Natural killer cell (primary cell): ENCODE measurements around the gene GNS. TPM values are rescaled to one million over a fixed set of nuclear protein-coding genes. Genes with fewer than 3 reads are reported as not detected.

Experiments used
- ATAC-seq, 3 donors: fragments of 150-1000 bp in 2 of 3; fragments of 200-7000 bp in 1 of 3; cut with Tn5 transposase; 1 replicate in 1 of 3; 2 replicates in 2 of 3; pipeline ENCODE4 v1.10.0; 2021; ENCODE audit warnings: mild to moderate bottlenecking in 2 of 3, moderate library complexity in 2 of 3
- DNase-seq, 2 donors: peaks; one replicate each; pipeline versions ENCODE4 v3.0.0 to v3.0.0-alpha.2; 2013 to 2021; ENCODE audit warnings: mixed read lengths in 1 of 2
- H3K27ac ChIP-seq: one replicate; pipeline ENCODE4 v1.5.1; 2013; ENCODE audit warnings: mild to moderate bottlenecking, low read length
- H3K27me3 ChIP-seq: one replicate; pipeline ENCODE4 v1.6.1; 2013; ENCODE audit warnings: low read length; ENCODE audit not compliant: control insufficient read depth, insufficient read depth
- H3K36me3 ChIP-seq: one replicate; pipeline ENCODE4 v1.6.1; 2013; ENCODE audit warnings: low read length; ENCODE audit not compliant: control insufficient read depth, insufficient read depth
- H3K4me1 ChIP-seq: one replicate; pipeline ENCODE4 v1.6.1; 2013; ENCODE audit warnings: low read length; ENCODE audit not compliant: control insufficient read depth, insufficient read depth
- H3K4me3 ChIP-seq: one replicate; pipeline ENCODE4 v1.5.1; 2013; ENCODE audit warnings: low read length
- H3K9me3 ChIP-seq: one replicate; pipeline ENCODE4 v1.6.1; 2013; ENCODE audit warnings: low read length; ENCODE audit not compliant: control insufficient read depth, insufficient read depth
- H3K27ac Mint-ChIP-seq, 2 donors: one replicate each; pipeline ENCODE4 v1.8.0; 2022; ENCODE audit warnings: mild to moderate bottlenecking in 2 of 2, mixed read lengths in 2 of 2, moderate library complexity in 1 of 2
- H3K27me3 Mint-ChIP-seq, 2 donors: one replicate each; pipeline ENCODE4 v1.8.0; 2022; ENCODE audit warnings: low read depth in 2 of 2, mixed read lengths in 2 of 2
- H3K36me3 Mint-ChIP-seq: one replicate; pipeline ENCODE4 v1.8.0; 2022; ENCODE audit warnings: mixed read lengths
- H3K4me1 Mint-ChIP-seq, 2 donors: one replicate each; pipeline ENCODE4 v1.8.0; 2022; ENCODE audit warnings: mixed read lengths in 2 of 2
- H3K4me3 Mint-ChIP-seq: one replicate; pipeline ENCODE4 v1.8.0; 2022; ENCODE audit warnings: mild to moderate bottlenecking, moderate library complexity, mixed read lengths
- H3K9me3 Mint-ChIP-seq, 2 donors: one replicate each; pipeline ENCODE4 v1.8.0; 2022; ENCODE audit warnings: mixed read lengths in 2 of 2
- CTCF ChIP-seq: fragments of 200-600 bp; IDR thresholded peaks from one replicate; pipeline ENCODE4 v1.8.0; 2022; ENCODE audit warnings: antibody characterized with exemption
- WGBS: methylation state at CpG from one replicate; pipeline ENCODE4 v1.1.7; 2013; ENCODE audit warnings: missing lambda C conversion rate; ENCODE audit not compliant: insufficient coverage; 5-methylcytosine and 5-hydroxymethylcytosine counted together
- intact Hi-C: fragments of 100-400 bp; cut with micrococcal nuclease; formaldehyde crosslinking; loops from one replicate; pipeline ENCODE4 v1.14.2; 2022
- total RNA-seq, 4 donors: library from RNA; stranded (reverse); fragments of 120-200 nt in 1 of 4; gene quantifications; one replicate each; pipeline versions ENCODE4 v1.2.3 to v1.2.4, GENCODE V29; 2013 to 2022

Gene GNS
- total RNA-seq, 3 donors from 2014 or later (not counting 1 experiment from before 2014, with no cell fraction given), result 51.9 to 73.9 (median 59.7) TPM

GRCh38 chr12:64700532-64700931 lies 58.7 kb downstream of the GNS start:
- Histone ChIP-seq H3K9me3 (no peaks in the 10 kb centered on the region), H3K27me3 (no peaks in the 10 kb centered on the region), H3K36me3 (peaks cover 37% of the 10 kb centered on the region), H3K27ac (peak overlapping the region; percentile 68), H3K4me3 (no peak overlapping the region), H3K4me1 (peaks cover 34% of the 10 kb centered on the region)
- Mint-ChIP-seq H3K4me3 (peak overlapping the region; percentile 70), H3K27me3 (no peaks in the 10 kb centered on the region), H3K9me3 (no peaks in the 10 kb centered on the region), H3K27ac (peak overlapping the region; percentile 94 to 98), H3K4me1 (peaks cover 42 to 46% of the 10 kb centered on the region in 2 donors), H3K36me3 (no peaks in the 10 kb centered on the region)
- DNase-seq (no peak), ATAC-seq (peak in 1 of 3 donors; percentile 22)
- TF ChIP-seq CTCF, result no peak
- intact Hi-C loops, result loop anchor here (1.0 kb wide), 1 partner anchor 14 kb away; no protein-coding TSS in a partner anchor
- 93% methylated on average over 1 of the region's 1 CpG for WGBS

GRCh38 chr12:64699504-64700115 lies 59.6 kb downstream of the GNS start:
- DNase-seq, result no peak
- no peak overlapping the region for H3K27ac ChIP-seq
- Mint-ChIP-seq H3K36me3 (peaks cover 7% of the 10 kb centered on the region), H3K27ac (peak overlapping the region; percentile 94 to 98), H3K9me3 (no peaks in the 10 kb centered on the region), H3K4me1 (peaks cover 48 to 53% of the 10 kb centered on the region in 2 donors), H3K4me3 (no peak overlapping the region), H3K27me3 (no peaks in the 10 kb centered on the region)
- no peak overlapping the region for H3K4me3 ChIP-seq
- ATAC-seq, result peak in 1 of 3 donors; percentile 69
- intact Hi-C loops, result loop anchor here (1.0 to 5.0 kb wide), 2 partner anchors 15 to 42 kb away; no protein-coding TSS in a partner anchor
- H3K9me3 ChIP-seq, result no peaks in the 10 kb centered on the region
- 93% methylated on average over 12 of the region's 12 CpGs for WGBS
- peaks cover 46% of the 10 kb centered on the region for H3K36me3 ChIP-seq
- peaks cover 36% of the 10 kb centered on the region for H3K4me1 ChIP-seq
- no peaks in the 10 kb centered on the region for H3K27me3 ChIP-seq
- TF ChIP-seq CTCF, result no peak

GRCh38 chr12:64696080-64696741 lies 63.0 kb downstream of the GNS start:
- Mint-ChIP-seq H3K36me3 (peaks cover 7% of the 10 kb centered on the region), H3K4me3 (peak overlapping the region; percentile 42), H3K27me3 (no peaks in the 10 kb centered on the region), H3K27ac (peak overlapping the region; percentile 58 to 70), H3K9me3 (no peaks in the 10 kb centered on the region), H3K4me1 (peaks cover 58 to 67% of the 10 kb centered on the region in 2 donors)
- intact Hi-C loops, result loop anchor here (5.0 kb wide), 1 partner anchor 39 kb away; no protein-coding TSS in a partner anchor
- no peak overlapping the region for H3K4me3 ChIP-seq
- no peaks in the 10 kb centered on the region for H3K27me3 ChIP-seq
- DNase-seq (peak in 1 of 2 donors; percentile 54), ATAC-seq (no peak)
- H3K9me3 ChIP-seq, result no peaks in the 10 kb centered on the region
- H3K36me3 ChIP-seq, result peaks cover 70% of the 10 kb centered on the region
- H3K4me1 ChIP-seq, result peaks cover 35% of the 10 kb centered on the region
- WGBS, result 77% methylated on average over 1 of the region's 1 CpG
- no peak for TF ChIP-seq CTCF
- no peak overlapping the region for H3K27ac ChIP-seq
